ENCODE measurements around the gene TMEM150A.
"Not testable (repeated sequence)": the region's sequence is repeated elsewhere in the genome, so short reads cannot be mapped to it uniquely, and the experiment has no call there.

TMEM150A gene

GRCh38 chr2:85602476-85603234 is at the start of gene TMEM150A:
TMEM150A (minus strand) TSS chr2:85602698; CDS start chr2:85601948, 750 bp downstream.
- peak; percentile 83 for DNase-seq

- no peak for DNase-seq
These were observed 49.6 kb upstream of the TMEM150A start for GRCh38 chr2:85652056-85652455.

GRCh38 chr2:85651097-85651496 is 48.6 kb upstream of the TMEM150A start:
- DNase-seq = no peak

GRCh38 chr2:85650456-85650855 is 48.0 kb upstream of the TMEM150A start:
- DNase-seq = no peak

- no peak for DNase-seq
These were observed 47.0 kb upstream of the TMEM150A start for GRCh38 chr2:85649201-85650190.

- DNase-seq = no peak
These were observed 46.1 kb upstream of the TMEM150A start for GRCh38 chr2:85648619-85649018.

- no peak for DNase-seq
These were observed 45.5 kb upstream of the TMEM150A start for GRCh38 chr2:85647823-85648526.

- no peak for DNase-seq
These were observed 43.7 kb upstream of the TMEM150A start for GRCh38 chr2:85646166-85646565.

GRCh38 chr2:85644909-85645308 is 42.4 kb upstream of the TMEM150A start:
- no peak for DNase-seq

GRCh38 chr2:85642725-85643124 is 40.2 kb upstream of the TMEM150A start:
- DNase-seq = no peak

GRCh38 chr2:85635636-85636035 is 33.1 kb upstream of the TMEM150A start:
- DNase-seq = no peak

GRCh38 chr2:85635011-85635410 is 32.5 kb upstream of the TMEM150A start:
- DNase-seq = no peak

GRCh38 chr2:85631316-85631715 is 28.8 kb upstream of the TMEM150A start:
- no peak for DNase-seq

- no peak for DNase-seq
These were observed 26.2 kb upstream of the TMEM150A start for GRCh38 chr2:85628658-85629057.

GRCh38 chr2:85623991-85624390 is 21.5 kb upstream of the TMEM150A start:
- no peak for DNase-seq

GRCh38 chr2:85621338-85621737 is 18.8 kb upstream of the TMEM150A start:
- DNase-seq = no peak

GRCh38 chr2:85619617-85620016 is 17.1 kb upstream of the TMEM150A start:
- no peak for DNase-seq

GRCh38 chr2:85617723-85618122 is 15.2 kb upstream of the TMEM150A start:
- not testable (repeated sequence) for DNase-seq

GRCh38 chr2:85615413-85615728 is 12.9 kb upstream of the TMEM150A start:
- DNase-seq = no peak

GRCh38 chr2:85614757-85615156 is 12.3 kb upstream of the TMEM150A start:
- not testable (repeated sequence) for DNase-seq

- no peak for DNase-seq
These were observed 11.4 kb upstream of the TMEM150A start for GRCh38 chr2:85613717-85614515.

All from NCI-H1105 treated with DMSO at 0.1 percent for 48 hours (cell line).